HepG2 (cell line): ENCODE results near the gene ANKEF1. TPM values are rescaled to one million over a fixed set of nuclear protein-coding genes. Genes with fewer than 3 reads are reported as not detected.

Experiments used
- ATAC-seq: fragments of 200-7000 bp; cut with Tn5 transposase; 3 replicates; pipeline ENCODE4 v1.9.1; 2020; ENCODE audit warnings: mild to moderate bottlenecking, moderate library complexity
- BruUV-seq: library from RNA; stranded (reverse); fragments of 400-500 nt; replicated peaks from 2 replicates; lab custom pipeline; 2021; lab: Mats Ljungman, UMichigan
- CTCF ChIA-PET: fragments of 300-600 bp; formaldehyde crosslinking; extraction: SDS; loops from one replicate; lab custom pipeline; 2021; ENCODE audit warnings: low total read pairs, inconsistent platforms, low intra/inter-chr PET ratio; lab: Yijun Ruan, JAX
- POLR2A ChIA-PET: fragments of 350-600 bp; sonication (Branson Sonifier 250); formaldehyde crosslinking; loops from one replicate; lab custom pipeline; 2020; ENCODE audit warnings: antibody characterized with exemption, inconsistent platforms; lab: Yijun Ruan, JAX
- DNase-seq: peaks from one replicate; pipeline ENCODE4 v3.0.0-alpha.2; 2015; ENCODE audit warnings: low spot score
- FAIRE-seq: peaks from 3 replicates; lab custom pipeline; 2011; peaks lifted over from hg19 to GRCh38; lab: Jason Lieb, UNC
- H2AFZ ChIP-seq: one replicate; pipeline ENCODE4 v1.6.1; 2011; ENCODE audit warnings: low read length, inconsistent platforms
- H3K27ac ChIP-seq: fragments of 300-600 bp; 3 replicates; pipeline ENCODE4 v1.8.0; 2011; ENCODE audit warnings: mixed run types, mild to moderate bottlenecking, mixed read lengths, low read length, inconsistent platforms; ENCODE audit not compliant: insufficient read depth; ENCODE audit errors: extremely low read length
- H3K27me3 ChIP-seq, 2 experiments: fragments of 200-600 bp in 1 of 2; 2 replicates in 1 of 2; 3 replicates in 1 of 2; pipeline versions ENCODE4 v1.6.0 to v1.8.0; 2011; ENCODE audit warnings: low read length in 2 of 2, mild to moderate bottlenecking in 2 of 2, moderate library complexity in 2 of 2, inconsistent platforms in 1 of 2; ENCODE audit not compliant: insufficient read depth in 2 of 2, control insufficient read depth in 1 of 2
- H3K36me3 ChIP-seq, 2 experiments: fragments of 200-600 bp in 1 of 2; replicated peaks in 1 of 2; 2 replicates in 1 of 2; 3 replicates in 1 of 2; pipeline versions ENCODE4 v1.5.1 to v1.8.0; 2011; ENCODE audit warnings: low read length in 2 of 2, inconsistent platforms in 1 of 2; ENCODE audit not compliant: insufficient read depth in 2 of 2, control insufficient read depth in 1 of 2
- H3K4me1 ChIP-seq: 2 replicates; pipeline ENCODE4 v1.5.1; 2012; ENCODE audit warnings: low read length, inconsistent platforms; ENCODE audit not compliant: insufficient read depth
- H3K4me2 ChIP-seq: 2 replicates; pipeline ENCODE4 v1.6.0; 2011; ENCODE audit warnings: low read depth, low read length, inconsistent platforms
- H3K4me3 ChIP-seq, 3 experiments: fragments of 200-600 bp in 1 of 3; sonication (generic), shearing (Covaris generic) in 1 of 3; replicated peaks in 1 of 3; 2 replicates each; pipeline ENCODE4 v1.5.1; 2011 to 2016; ENCODE audit warnings: low read length in 3 of 3, inconsistent platforms in 2 of 3, low read depth in 2 of 3, mild to moderate bottlenecking in 2 of 3, control low read depth in 1 of 3, mixed read lengths in 1 of 3; ENCODE audit not compliant: insufficient read depth in 1 of 3
- H3K79me2 ChIP-seq: one replicate; pipeline ENCODE4 v1.6.1; 2011; ENCODE audit warnings: low read length, inconsistent platforms; ENCODE audit not compliant: insufficient read depth
- H3K9ac ChIP-seq: 2 replicates; pipeline ENCODE4 v1.6.0; 2011; ENCODE audit warnings: mild to moderate bottlenecking, low read depth, low read length, inconsistent platforms; ENCODE audit not compliant: insufficient read depth
- H3K9me3 ChIP-seq: 2 replicates; pipeline ENCODE4 v1.5.1; 2012; ENCODE audit warnings: mild to moderate bottlenecking, low read length
- H4K20me1 ChIP-seq: 2 replicates; pipeline ENCODE4 v1.6.0; 2011; ENCODE audit warnings: inconsistent platforms, mild to moderate bottlenecking, low read length, moderate library complexity; ENCODE audit not compliant: insufficient read depth
- AFF4 ChIP-seq: sonication (generic); formaldehyde crosslinking; IDR thresholded peaks from 2 replicates; pipeline ENCODE4 v1.4.0; 2020; ENCODE audit warnings: missing genetic modification reagents
- PAXIP1 ChIP-seq: sonication (generic); formaldehyde crosslinking; conservative IDR thresholded peaks from 2 replicates; pipeline ENCODE4 v1.4.0; 2020; ENCODE audit warnings: mild to moderate bottlenecking, missing genetic modification reagents, moderate library complexity
- SMAD3 ChIP-seq: sonication (generic); formaldehyde crosslinking; IDR thresholded peaks from 2 replicates; pipeline ENCODE4 v1.4.0; 2020; ENCODE audit warnings: missing genetic modification reagents
- ZBTB38 ChIP-seq: sonication (generic); formaldehyde crosslinking; IDR thresholded peaks from 2 replicates; pipeline ENCODE4 v1.5.1; 2020; ENCODE audit warnings: mild to moderate bottlenecking, missing genetic modification reagents
- ZBTB40 ChIP-seq, 2 experiments: fragments of 450-650 bp in 1 of 2; sonication (generic) in 1 of 2; formaldehyde crosslinking in 1 of 2; IDR thresholded peaks; 2 replicates each; pipeline versions ENCODE4 v1.6.1 to v1.8.0; 2016 to 2022; ENCODE audit warnings: antibody characterized with exemption in 1 of 2, mild to moderate bottlenecking in 1 of 2, missing genetic modification reagents in 1 of 2
- ZNF614 ChIP-seq: IDR thresholded peaks from 2 replicates; pipeline ENCODE4 v1.6.1; 2018; ENCODE audit warnings: missing biosample characterization, missing genetic modification reagents, inconsistent platforms, borderline replicate concordance
- in situ Hi-C: cut with HindIII; loops from 2 replicates; pipeline ENCODE4 v1.10.0; 2017; ENCODE audit warnings: low pct_unique_long_range_greater_than_20kb; ENCODE audit not compliant: extremely low pct_ligation_motif_present
- intact Hi-C: fragments of 100-400 bp; cut with micrococcal nuclease; formaldehyde crosslinking; loops from one replicate; pipeline ENCODE4 v1.10.0; 2022; ENCODE audit not compliant: unreplicated experiment
- polyA plus RNA-seq, 8 experiments: library from polyadenylated mRNA; depleted of rRNA in 3 of 8; stranded (reverse) in 7 of 8; unstranded in 1 of 8; fragments of >200 nt; fragmentation: Illumina TruSeq in 4 of 8; extraction: Trizol in 4 of 8; gene quantifications; 2 replicates each; pipeline versions ENCODE4 v1.2.1 to v1.2.3, GENCODE V29; 2011 to 2016; ENCODE audit warnings: low read depth in 4 of 8, missing spikeins in 1 of 8, mixed read lengths in 1 of 8; ENCODE audit not compliant: insufficient read depth in 1 of 8
- total RNA-seq, 5 experiments: library from RNA; depleted of rRNA; stranded (reverse); fragments of >200 nt; fragmentation: Illumina TruSeq; extraction: Trizol; gene quantifications; 2 replicates each; pipeline ENCODE4 v1.2.3, GENCODE V29; 2016; ENCODE audit warnings: low read depth in 1 of 5

The ANKEF1 gene
- total and polyA plus RNA-seq, 2 of the 13 experiments (the other 11 are each of a cell fraction or from before 2014, with no cell fraction given): 3.1 to 8.6 TPM

- BruUV-seq: no TSS peak
- no peak overlapping the region for H3K4me3 ChIP-seq
- H3K9me3 ChIP-seq: no peaks in the 10 kb centered on the region
- ATAC-seq (no peak), FAIRE-seq (no peak), DNase-seq (no peak)
- no peak overlapping the region for H3K9ac ChIP-seq
- no peak overlapping the region for H3K4me2 ChIP-seq
- H3K27me3 ChIP-seq: peaks cover 0 to 3% of the 10 kb centered on the region in 2 experiments; a peak in 1 of 5 replicates
- H3K27ac ChIP-seq: no peak overlapping the region
- CTCF ChIA-PET: no interaction called here
- in situ Hi-C loops: loop anchor here (25.0 kb wide), 2 partner anchors 668 to 1457 kb away; no protein-coding TSS in a partner anchor
- intact Hi-C loops: no loop called here
- H2AFZ ChIP-seq: no peak overlapping the region
- no peaks in the 10 kb centered on the region for H3K79me2 ChIP-seq
- POLR2A ChIA-PET: no interaction called here
- H3K4me1 ChIP-seq: peaks cover 14% of the 10 kb centered on the region
- no peaks in the 10 kb centered on the region for H3K36me3 ChIP-seq
- H4K20me1 ChIP-seq: no peaks in the 10 kb centered on the region
- TF ChIP-seq PAXIP1 (CRISPR knock-in tag): no peak
- TF ChIP-seq SMAD3: no peak
- TF ChIP-seq ZBTB40 (IDR thresholded peaks at IDR 0.05): no peak
- TF ChIP-seq ZBTB40 (CRISPR knock-in tag; IDR thresholded peaks at IDR 0.05): no peak
- no peak for TF ChIP-seq AFF4
- no peak for TF ChIP-seq ZNF614 (CRISPR knock-in tag)
- TF ChIP-seq ZBTB38 (CRISPR knock-in tag): no peak
These were observed 45.2 kb downstream of the ANKEF1 start for GRCh38 chr20:10079964-10080363.
